GM13976 (cell line): ENCODE results near the gene MYBPH.

Experiments
- DNase-seq: peaks from one replicate; pipeline ENCODE4 v3.0.0; 2012; ENCODE audit warnings: low spot score
- in situ Hi-C: fragments of 300-500 bp; cut with MboI; formaldehyde crosslinking; loops from one replicate; pipeline ENCODE4 v1.12.0; 2022; ENCODE audit warnings: low sequenced_read_pairs, mixed read lengths, inconsistent platforms; ENCODE audit not compliant: unreplicated experiment
- TF ChIP-seq, protein P1 (sequence below): IDR thresholded peaks from 2 replicates; pipeline ENCODE4 v1.5.1; 2012; ENCODE audit warnings: borderline replicate concordance, mild to moderate bottlenecking; ENCODE audit not compliant: insufficient read depth; ENCODE audit errors: extremely low read depth, missing control alignments, control extremely low read depth

Gene MYBPH

DNA sequence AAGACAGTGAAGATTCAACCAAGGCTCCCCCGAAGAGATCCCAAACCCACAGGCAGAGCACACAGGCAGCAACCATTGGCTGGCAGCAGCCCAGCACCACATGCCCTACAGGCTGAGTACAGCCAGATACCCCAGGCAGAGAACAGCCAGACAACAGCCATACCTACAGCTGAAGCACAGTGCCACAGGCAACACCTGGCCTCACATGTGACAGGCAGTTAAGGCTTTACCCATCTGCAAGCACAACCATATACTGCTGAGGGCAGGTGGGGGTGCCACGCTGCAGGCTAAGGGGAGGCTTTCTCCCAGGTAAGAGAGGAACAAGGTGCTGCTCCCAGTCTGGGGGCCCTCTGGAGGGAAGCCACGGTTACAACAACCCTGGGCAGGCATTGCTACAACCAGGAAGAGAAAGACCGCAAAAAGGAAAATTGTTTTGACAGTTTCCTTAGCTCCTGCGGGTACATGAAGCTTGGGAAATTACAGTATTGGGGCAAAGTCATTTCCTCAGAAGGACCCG lies 41.6 kb upstream of the MYBPH start:
- no peak for DNase-seq
- in situ Hi-C loops: loop anchor here (5.0 kb wide), 1 partner anchor 175 kb away; no protein-coding TSS in a partner anchor
- TF ChIP-seq, protein P1, sequence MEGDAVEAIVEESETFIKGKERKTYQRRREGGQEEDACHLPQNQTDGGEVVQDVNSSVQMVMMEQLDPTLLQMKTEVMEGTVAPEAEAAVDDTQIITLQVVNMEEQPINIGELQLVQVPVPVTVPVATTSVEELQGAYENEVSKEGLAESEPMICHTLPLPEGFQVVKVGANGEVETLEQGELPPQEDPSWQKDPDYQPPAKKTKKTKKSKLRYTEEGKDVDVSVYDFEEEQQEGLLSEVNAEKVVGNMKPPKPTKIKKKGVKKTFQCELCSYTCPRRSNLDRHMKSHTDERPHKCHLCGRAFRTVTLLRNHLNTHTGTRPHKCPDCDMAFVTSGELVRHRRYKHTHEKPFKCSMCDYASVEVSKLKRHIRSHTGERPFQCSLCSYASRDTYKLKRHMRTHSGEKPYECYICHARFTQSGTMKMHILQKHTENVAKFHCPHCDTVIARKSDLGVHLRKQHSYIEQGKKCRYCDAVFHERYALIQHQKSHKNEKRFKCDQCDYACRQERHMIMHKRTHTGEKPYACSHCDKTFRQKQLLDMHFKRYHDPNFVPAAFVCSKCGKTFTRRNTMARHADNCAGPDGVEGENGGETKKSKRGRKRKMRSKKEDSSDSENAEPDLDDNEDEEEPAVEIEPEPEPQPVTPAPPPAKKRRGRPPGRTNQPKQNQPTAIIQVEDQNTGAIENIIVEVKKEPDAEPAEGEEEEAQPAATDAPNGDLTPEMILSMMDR: no peak

DNA sequence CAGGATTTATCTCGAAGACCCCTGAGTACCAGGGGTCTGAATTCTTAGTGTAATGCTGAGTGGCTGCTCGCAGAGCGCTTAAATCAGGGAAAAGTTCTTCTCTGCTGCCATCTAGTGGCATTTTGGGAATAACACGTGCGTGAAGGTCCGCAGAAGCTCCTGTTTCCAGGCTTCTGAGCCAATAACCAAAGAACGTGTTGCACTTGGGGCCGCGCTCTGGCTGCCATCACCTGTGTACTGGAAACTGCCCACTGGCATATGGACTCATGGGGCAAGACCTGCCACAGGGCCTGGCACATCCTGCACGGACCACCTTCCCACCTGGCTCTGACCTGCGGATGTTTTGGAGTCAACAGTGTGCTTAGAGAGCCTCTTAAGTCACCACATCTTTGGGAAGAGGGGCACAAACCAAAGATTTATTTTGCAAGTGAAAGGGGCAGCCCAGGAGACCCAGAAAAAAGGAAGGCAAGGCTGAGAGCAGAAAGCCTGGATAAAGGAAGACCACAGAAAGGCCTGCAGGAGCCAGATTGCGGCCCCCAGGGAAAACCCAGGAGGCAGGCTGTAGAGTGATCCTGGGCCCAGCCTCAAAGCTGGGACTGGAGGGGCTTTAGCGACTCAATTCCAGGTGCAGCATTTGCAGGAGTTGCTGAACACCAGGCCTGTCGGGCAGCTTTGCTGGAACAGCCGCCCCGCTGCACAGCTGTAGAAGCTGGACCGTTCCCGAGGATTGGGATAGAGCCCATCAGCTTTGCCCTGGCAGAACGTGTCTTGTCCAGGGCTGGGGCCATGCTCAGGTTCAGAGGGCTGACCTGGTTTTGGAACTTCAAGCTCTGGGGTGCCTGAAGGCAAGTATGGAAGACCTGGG lies 40.9 kb upstream of the MYBPH start:
- DNase-seq: peak; percentile 81
- in situ Hi-C loops: loop anchor here (5.0 kb wide), 1 partner anchor 174 kb away; no protein-coding TSS in a partner anchor
- TF ChIP-seq, protein P1: peak; percentile 69

DNA sequence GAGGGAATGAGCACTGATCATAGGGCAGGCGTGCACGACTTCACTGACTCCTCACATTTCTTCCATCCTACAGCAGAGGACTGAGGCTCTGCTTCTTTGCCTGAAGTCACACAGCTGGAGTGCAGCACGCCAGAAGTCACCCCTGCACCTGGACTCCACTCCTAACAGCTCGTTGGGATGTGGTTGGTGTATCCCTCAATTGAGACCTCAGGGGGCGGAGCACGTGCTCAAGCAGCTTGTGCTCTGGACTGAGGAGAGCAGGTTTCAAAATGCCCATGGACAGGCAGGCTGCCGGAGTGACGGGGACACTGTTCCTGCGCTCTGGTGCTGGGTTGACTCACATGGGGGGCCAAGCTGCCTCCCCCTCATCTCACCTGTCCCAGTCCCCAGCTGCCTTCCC lies 39.9 kb upstream of the MYBPH start:
- in situ Hi-C loops: loop anchor here (5.0 kb wide), 1 partner anchor 173 kb away; no protein-coding TSS in a partner anchor
- DNase-seq: no peak
- TF ChIP-seq, protein P1: no peak

DNA sequence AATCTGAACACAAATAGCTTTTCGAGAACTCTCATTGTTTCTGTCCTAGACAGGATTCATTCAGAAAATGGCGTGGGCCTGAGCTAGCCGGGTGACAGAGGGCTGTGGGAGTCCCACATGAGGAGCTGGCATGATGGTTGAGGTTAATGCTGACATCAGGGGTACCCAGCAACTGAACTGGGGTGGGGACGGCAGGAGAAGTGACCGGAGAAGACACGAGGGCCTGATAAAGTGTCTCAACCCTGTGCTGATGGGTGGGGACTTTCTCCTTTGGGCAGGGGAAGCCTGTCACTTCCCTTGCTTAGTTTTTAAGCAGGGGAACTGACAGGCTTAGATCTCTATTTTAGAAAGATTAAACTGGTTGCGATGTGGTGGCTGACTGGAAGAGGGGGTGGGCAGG lies 39.2 kb upstream of the MYBPH start:
- DNase-seq: no peak
- in situ Hi-C loops: loop anchor here (5.0 kb wide), 1 partner anchor 173 kb away; no protein-coding TSS in a partner anchor
- TF ChIP-seq, protein P1: no peak

DNA sequence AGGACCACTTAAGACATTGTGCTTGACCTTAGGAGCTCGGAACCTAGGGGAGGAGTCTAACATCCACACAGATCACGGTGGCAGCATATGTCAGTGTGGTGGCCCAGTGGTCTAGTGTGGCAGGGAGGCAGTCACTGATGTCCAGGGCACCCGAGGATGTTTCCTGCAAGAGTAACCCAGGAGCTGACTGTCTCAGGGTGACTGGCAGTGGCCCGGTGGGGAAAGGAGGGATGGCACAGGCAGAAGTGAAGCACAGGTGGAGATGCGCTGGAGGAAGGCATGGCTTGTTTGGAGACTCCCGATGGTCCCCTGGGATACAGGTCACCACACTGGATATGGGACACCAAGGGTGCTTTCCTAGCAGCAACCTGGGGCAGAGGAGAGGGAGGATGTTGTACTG lies 37.5 kb upstream of the MYBPH start:
- in situ Hi-C loops: no loop called here
- no peak for DNase-seq
- TF ChIP-seq, protein P1: no peak

DNA sequence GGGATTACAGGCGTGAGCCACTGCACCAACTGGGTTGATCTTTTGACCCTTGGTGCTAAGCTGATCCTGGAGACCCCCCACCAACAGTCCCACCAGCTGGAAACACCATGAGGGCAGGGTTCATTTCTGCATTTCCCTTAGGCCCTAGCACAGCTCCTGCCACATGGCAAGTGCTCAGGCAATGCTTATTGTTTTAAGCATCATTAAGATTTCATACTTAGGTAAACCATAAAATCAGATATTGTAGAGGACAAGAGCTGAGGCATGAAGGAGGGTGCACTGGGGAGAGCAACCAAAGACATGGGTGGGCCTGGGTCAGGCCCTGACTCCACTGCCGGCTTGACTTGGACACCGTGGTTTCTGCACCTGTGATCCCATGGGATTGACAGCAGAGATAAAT lies 36.2 kb upstream of the MYBPH start:
- no peak for DNase-seq
- in situ Hi-C loops: no loop called here
- TF ChIP-seq, protein P1: no peak
